GM12892 (cell line): Measurements from ENCODE around the gene KCNK16.

Source experiments
- POLR2A ChIP-seq: IDR thresholded peaks from 2 replicates; pipeline ENCODE4 v1.6.1; 2011; ENCODE audit warnings: low read depth, low read length, control low read depth
- POLR2AphosphoS5 ChIP-seq: IDR thresholded peaks from 2 replicates; pipeline ENCODE4 v1.6.1; 2011; ENCODE audit warnings: low read depth, low read length, control low read depth

DNA sequence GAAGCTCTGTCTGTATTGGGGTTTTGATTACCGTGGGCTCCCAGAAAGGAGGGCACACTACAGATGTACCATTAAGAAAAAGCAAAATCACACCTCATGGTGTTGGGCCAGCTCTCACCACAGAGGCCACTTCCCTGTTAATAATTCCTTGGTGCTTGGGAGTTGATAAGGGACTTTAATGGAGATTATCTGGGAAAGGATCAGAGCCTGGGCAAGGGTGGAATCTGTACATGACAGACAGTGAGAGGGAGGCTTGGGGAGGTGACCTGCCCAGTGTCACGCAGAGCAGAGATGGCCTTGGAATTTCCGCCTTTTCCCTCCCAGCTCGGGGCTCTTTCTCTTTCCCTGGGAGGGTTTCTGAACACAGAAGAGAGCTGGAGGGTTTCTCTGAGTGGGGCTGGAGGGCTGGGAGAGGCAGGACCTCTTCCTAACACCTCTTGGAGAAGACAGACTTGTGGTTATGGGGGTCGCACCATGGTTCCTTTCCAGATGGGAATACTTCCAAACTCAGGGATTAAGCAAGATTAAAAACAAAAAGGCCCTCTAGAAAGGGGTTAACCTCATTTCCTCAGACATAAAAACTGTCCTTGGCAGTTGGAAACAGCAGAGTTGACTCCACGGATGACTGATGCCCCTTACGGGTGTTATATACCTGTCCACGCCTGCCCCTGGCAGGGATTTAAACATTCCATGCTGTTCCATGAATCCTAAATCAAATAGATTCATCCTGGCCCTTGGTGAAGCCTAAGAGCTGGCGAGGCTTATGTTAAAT, 16.8 kb upstream of the KCNK16 start:
- TF ChIP-seq POLR2AphosphoS5 (no peak), POLR2A (no peak)
